LNCAP (cell line): Measurements from ENCODE around the gene CLSTN2.

Experiments
- CTCF ChIP-seq: fragments of 450-650 bp; IDR thresholded peaks from 2 replicates; pipeline ENCODE4 v1.5.1; 2017; ENCODE audit warnings: mild to moderate bottlenecking

The CLSTN2 gene

DNA sequence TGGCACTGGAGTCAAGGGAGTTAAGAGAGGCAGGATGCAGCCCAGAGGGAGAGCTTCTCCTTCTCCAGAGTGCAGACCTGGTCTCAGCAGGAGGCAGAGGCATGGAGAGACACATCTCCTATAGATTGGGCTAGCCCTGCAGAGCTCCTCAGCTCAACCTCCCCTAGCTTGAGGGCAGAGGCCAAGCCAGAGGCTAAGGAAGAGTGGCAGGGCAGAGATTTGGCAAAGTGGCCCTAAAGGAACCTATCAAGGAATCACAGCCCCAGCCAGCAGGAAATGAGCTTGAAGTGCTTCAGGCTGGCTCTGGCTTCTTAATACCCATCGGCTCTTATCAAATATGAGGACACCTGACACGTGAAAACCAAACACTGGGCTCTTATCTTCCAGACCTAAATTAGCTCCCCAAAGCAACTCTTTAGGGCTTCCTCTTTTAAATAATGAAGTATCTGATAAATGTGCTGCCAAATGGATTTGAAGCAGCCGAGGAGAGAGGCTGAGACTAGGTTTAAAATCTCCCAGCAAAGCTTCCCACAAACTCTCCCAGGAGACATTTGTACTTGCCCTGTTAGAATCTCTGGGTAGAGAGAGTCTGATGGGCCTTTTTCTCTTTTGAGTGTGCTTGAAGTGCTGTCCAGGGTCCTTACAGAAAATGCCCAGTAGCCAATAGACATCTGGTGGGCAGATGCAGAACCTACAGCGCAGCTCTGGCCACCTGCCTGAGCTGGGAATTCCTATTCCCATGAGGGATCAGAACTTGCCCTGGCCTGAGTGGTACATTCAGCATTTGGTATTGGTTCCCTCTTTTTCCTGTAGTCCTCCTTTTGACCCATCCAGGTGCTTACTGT is 271.4 kb downstream of the CLSTN2 start:
- no peak for TF ChIP-seq CTCF

- no peak for TF ChIP-seq CTCF
Observed at GRCh38 chr3:140207541-140207940, 272.6 kb downstream of the CLSTN2 start.

DNA sequence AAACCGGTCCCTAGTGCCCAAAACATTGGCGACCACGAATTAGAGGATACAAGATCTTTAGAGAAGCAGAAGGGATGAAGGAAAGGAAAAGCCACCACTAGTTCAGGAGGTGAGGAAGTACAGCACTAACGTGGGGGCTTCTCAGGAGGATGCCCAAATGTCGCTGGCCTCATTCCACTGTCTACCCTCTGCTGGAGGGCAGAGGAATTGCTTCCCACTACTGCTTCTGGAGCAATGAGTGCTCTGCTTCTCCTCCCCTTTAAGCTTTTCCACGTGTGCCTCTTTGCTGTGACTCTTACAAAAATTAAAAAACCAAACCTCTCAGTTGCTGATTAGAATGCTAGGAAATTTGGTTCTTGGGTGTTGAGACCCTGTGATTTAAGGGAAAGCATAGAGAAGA is 281.3 kb downstream of the CLSTN2 start:
- peak; percentile 74 for TF ChIP-seq CTCF

GRCh38 chr3:140219291-140219690 is 284.3 kb downstream of the CLSTN2 start:
- no peak for TF ChIP-seq CTCF

DNA sequence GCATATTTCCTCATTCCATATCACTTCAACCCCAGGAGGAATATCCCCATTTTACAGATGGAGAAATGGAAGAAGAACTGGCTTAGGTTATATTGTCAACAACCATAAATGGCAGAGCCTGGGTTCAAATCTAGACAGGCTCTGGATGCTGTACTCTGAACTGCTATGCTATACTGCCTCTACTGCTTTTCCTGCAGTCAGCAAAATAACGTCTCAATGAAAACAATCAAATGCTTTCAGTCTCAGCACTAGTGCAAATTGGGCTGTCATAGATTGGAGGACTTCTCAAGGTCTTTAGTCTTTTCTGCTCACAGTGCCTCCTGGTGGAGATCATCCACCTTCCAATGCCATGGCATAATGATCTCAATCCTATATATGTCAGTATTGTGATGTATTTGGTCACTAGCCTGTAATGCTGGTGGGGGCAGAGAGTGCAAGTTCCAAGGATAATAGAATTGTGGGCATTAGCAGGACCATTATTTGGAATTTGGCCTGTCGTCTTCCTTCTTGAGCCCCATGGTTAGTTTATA is 285.0 kb downstream of the CLSTN2 start:
- TF ChIP-seq CTCF = peak; percentile 50

GRCh38 chr3:140223197-140223596 is 288.2 kb downstream of the CLSTN2 start:
- TF ChIP-seq CTCF = no peak

DNA sequence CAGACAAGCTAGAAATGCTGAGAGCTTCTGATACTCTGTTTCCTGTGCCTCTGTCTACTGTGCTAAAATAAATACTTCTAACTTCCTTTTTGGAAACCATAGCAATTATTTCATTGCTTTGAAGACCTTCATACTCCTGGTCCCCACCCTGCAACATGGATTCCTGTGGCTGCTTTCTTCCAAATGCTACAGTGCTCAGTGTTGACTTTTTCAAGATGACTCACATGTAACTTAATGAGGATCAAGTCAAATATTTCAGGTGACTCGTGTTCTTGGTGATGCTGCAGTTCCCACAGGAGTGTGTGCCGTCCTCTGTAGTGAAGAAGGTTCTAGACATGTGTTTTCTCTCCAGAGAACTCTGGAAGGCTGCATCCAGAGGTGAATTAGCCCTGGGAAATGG is 288.6 kb downstream of the CLSTN2 start:
- no peak for TF ChIP-seq CTCF
